Esophagus squamous epithelium (tissue), 5 donors: Measurements from ENCODE around the gene TAF6. TPM values are rescaled to one million over a fixed set of nuclear protein-coding genes. Genes with fewer than 3 reads are reported as not detected.
A peak's percentile ranks its signal among the peaks of the same experiment; 100 is the strongest.

Experiments used
- DNase-seq: peaks from one replicate; lab custom pipeline; 2025; lab: John Stamatoyannopoulos, UW
- H3K27ac ChIP-seq, 4 donors: fragments of 200-600 bp; sonication (generic); one replicate each; pipeline ENCODE4 v1.5.1; 2016 to 2019; ENCODE audit warnings: mild to moderate bottlenecking in 1 of 4
- H3K27me3 ChIP-seq, 4 donors: fragments of 200-600 bp; sonication (generic); 1 replicate in 3 of 4; 2 replicates in 1 of 4; pipeline versions ENCODE4 v1.5.1 to v1.6.0; 2017 to 2021; ENCODE audit warnings: antibody characterized with exemption in 1 of 4
- H3K36me3 ChIP-seq, 3 donors: fragments of 200-600 bp; sonication (generic); one replicate each; pipeline ENCODE4 v1.5.1; 2016 to 2019
- H3K4me1 ChIP-seq, 3 donors: fragments of 200-600 bp; sonication (generic); one replicate each; pipeline ENCODE4 v1.5.1; 2017 to 2019
- H3K4me3 ChIP-seq, 4 donors: fragments of 200-600 bp; sonication (generic); 1 replicate in 3 of 4; 2 replicates in 1 of 4; pipeline ENCODE4 v1.5.1; 2016 to 2019; ENCODE audit warnings: mild to moderate bottlenecking in 2 of 4, moderate library complexity in 1 of 4
- H3K9me3 ChIP-seq, 3 donors: fragments of 200-600 bp; sonication (generic); one replicate each; pipeline ENCODE4 v1.5.1; 2016 to 2019
- CTCF ChIP-seq, 6 experiments: fragments of 450-650 bp in 4 of 6; fragments of 200-600 bp in 2 of 6; sonication (generic) in 2 of 6; IDR thresholded peaks; one replicate each; pipeline ENCODE4 v1.5.1; 2016 to 2019; ENCODE audit warnings: antibody characterized with exemption in 6 of 6, mild to moderate bottlenecking in 4 of 6, moderate library complexity in 4 of 6
- POLR2A ChIP-seq, 4 donors: fragments of 450-650 bp; IDR thresholded peaks; one replicate each; pipeline ENCODE4 v1.6.1; 2017; ENCODE audit warnings: antibody characterized with exemption in 4 of 4, mild to moderate bottlenecking in 4 of 4, moderate library complexity in 3 of 4
- WGBS, 2 donors: methylation state at CpG; one replicate each; pipeline ENCODE4 v1.1.5; 2018; 5-methylcytosine and 5-hydroxymethylcytosine counted together
- intact Hi-C: fragments of 100-400 bp; cut with DNase I; formaldehyde crosslinking; loops from one replicate; pipeline ENCODE4 v1.15.0; 2022
- total RNA-seq, 4 donors: library from RNA; depleted of rRNA; stranded (reverse); fragments of >200 nt; gene quantifications; one replicate each; pipeline ENCODE4 v1.1.0, GENCODE V29; 2016
- donor health status: DM: yes; HTN: yes; CAD: no.

Gene TAF6
- total RNA-seq, 4 donors from 2014 or later, result 24.4 to 40.6 (median 30.5) TPM

- 80 to 92% methylated on average over 11 to 15 of the region's 20 CpGs for WGBS, 2 donors
- peaks cover 14 to 61% (median 22%) of the 10 kb centered on the region in 3 donors for H3K36me3 ChIP-seq
- no peaks in the 10 kb centered on the region for H3K9me3 ChIP-seq
- H3K27ac ChIP-seq, result no peak overlapping the region
- intact Hi-C loops, result no loop called here
- DNase-seq, result no peak
- no peak overlapping the region for H3K4me3 ChIP-seq
- no peaks in the 10 kb centered on the region for H3K27me3 ChIP-seq
- no peak for TF ChIP-seq CTCF (IDR thresholded peaks at IDR 0.05)
- TF ChIP-seq POLR2A (IDR thresholded peaks at IDR 0.05), result no peak
- H3K4me1 ChIP-seq, result peaks cover 15 to 74% (median 29%) of the 10 kb centered on the region in 3 donors
Measured at GRCh38 chr7:100155553-100156317, 36.6 kb upstream of the TAF6 start.

GRCh38 chr7:100154651-100155491 is 35.7 kb upstream of the TAF6 start:
- H3K4me1 ChIP-seq, result peaks cover 15 to 83% (median 38%) of the 10 kb centered on the region in 3 donors

GRCh38 chr7:100153708-100154535 is 34.8 kb upstream of the TAF6 start:
- H3K36me3 ChIP-seq, result peaks cover 14 to 61% (median 22%) of the 10 kb centered on the region in 3 donors
- H3K27me3 ChIP-seq, result no peaks in the 10 kb centered on the region
- H3K9me3 ChIP-seq, result no peaks in the 10 kb centered on the region
- DNase-seq, result no peak
- H3K4me3 ChIP-seq, result no peak overlapping the region
- H3K4me1 ChIP-seq, result peaks cover 15 to 87% (median 39%) of the 10 kb centered on the region in 3 donors
- intact Hi-C loops, result no loop called here
- H3K27ac ChIP-seq, result no peak overlapping the region
- TF ChIP-seq POLR2A (IDR thresholded peaks at IDR 0.05), result no peak
- TF ChIP-seq CTCF (IDR thresholded peaks at IDR 0.05), result no peak
- WGBS, 2 donors, result 46 to 64% methylated on average over 3 to 7 of the region's 16 CpGs

More at GRCh38 chr7:100154651-100155491, 35.7 kb upstream of the TAF6 start:
- Histone ChIP-seq H3K9me3 (no peaks in the 10 kb centered on the region), H3K27ac (peak overlapping the region in 1 of 4 donors; percentile 21), H3K27me3 (no peaks in the 10 kb centered on the region), H3K4me3 (no peak overlapping the region), H3K36me3 (peaks cover 14 to 61% (median 22%) of the 10 kb centered on the region in 3 donors)
- DNase-seq, result no peak
- intact Hi-C loops, result no loop called here
- 27 to 63% methylated on average over 2 to 5 of the region's 30 CpGs for WGBS, 2 donors
- TF ChIP-seq CTCF (IDR thresholded peaks at IDR 0.05) (no peak), POLR2A (IDR thresholded peaks at IDR 0.05) (no peak)

GRCh38 chr7:100152937-100153666 is 33.9 kb upstream of the TAF6 start:
- H3K27me3 ChIP-seq, result no peaks in the 10 kb centered on the region
- 81 to 85% methylated on average over 10 to 12 of the region's 18 CpGs for WGBS, 2 donors
- H3K9me3 ChIP-seq, result no peaks in the 10 kb centered on the region
- TF ChIP-seq POLR2A (IDR thresholded peaks at IDR 0.05) (no peak), CTCF (IDR thresholded peaks at IDR 0.05) (no peak)
- H3K36me3 ChIP-seq, result peaks cover 14 to 61% (median 22%) of the 10 kb centered on the region in 3 donors
- H3K27ac ChIP-seq, result peak overlapping the region in 2 of 4 donors; percentile 5 to 9
- no peak for DNase-seq
- no peak overlapping the region for H3K4me3 ChIP-seq
- intact Hi-C loops, result no loop called here
- peaks cover 18 to 86% (median 39%) of the 10 kb centered on the region in 3 donors for H3K4me1 ChIP-seq
